Nephron (organoid): Measurements from ENCODE around the gene CARD11.

Experiments
- H3K27ac Mint-ChIP-seq, 3 experiments: 2 replicates each; pipeline ENCODE4 v1.8.0; 2020; ENCODE audit warnings: mixed read lengths in 3 of 3, mild to moderate bottlenecking in 2 of 3, moderate library complexity in 1 of 3
- H3K27me3 Mint-ChIP-seq: 2 replicates; pipeline ENCODE4 v1.8.0; 2021; ENCODE audit warnings: low read depth, mild to moderate bottlenecking, moderate library complexity, mixed read lengths
- H3K36me3 Mint-ChIP-seq: 2 replicates; pipeline ENCODE4 v1.8.0; 2020; ENCODE audit warnings: low read depth, mixed read lengths
- H3K4me1 Mint-ChIP-seq: 2 replicates; pipeline ENCODE4 v1.8.0; 2020; ENCODE audit warnings: mixed read lengths
- H3K4me3 Mint-ChIP-seq, 3 experiments: 2 replicates each; pipeline ENCODE4 v1.8.0; 2020; ENCODE audit warnings: mild to moderate bottlenecking in 3 of 3, mixed read lengths in 3 of 3, moderate library complexity in 2 of 3
- H3K9me3 Mint-ChIP-seq: 2 replicates; pipeline ENCODE4 v1.8.0; 2020; ENCODE audit warnings: mixed read lengths
- CTCF ChIP-seq, 3 experiments: fragments of 200-600 bp; sonication (generic); IDR thresholded peaks; one replicate each; pipeline ENCODE4 v1.5.0; 2021; ENCODE audit warnings: antibody characterized with exemption in 3 of 3; ENCODE audit not compliant: unreplicated experiment in 3 of 3

CARD11 gene

GRCh38 chr7:3068530-3068929 lies 24.9 kb upstream of the CARD11 start:
- H3K27ac Mint-ChIP-seq: peak overlapping the region in 1 of 3 experiments; percentile 1
- H3K9me3 Mint-ChIP-seq: peaks cover 12% of the 10 kb centered on the region
- TF ChIP-seq CTCF (IDR thresholded peaks at IDR 0.05; ENCODE audit: unreplicated experiment in 3 of 3): no peak
- no peaks in the 10 kb centered on the region for H3K36me3 Mint-ChIP-seq
- peaks cover 28% of the 10 kb centered on the region for H3K27me3 Mint-ChIP-seq
- peaks cover 13% of the 10 kb centered on the region for H3K4me1 Mint-ChIP-seq
- no peak overlapping the region for H3K4me3 Mint-ChIP-seq

GRCh38 chr7:3067606-3068380 lies 24.1 kb upstream of the CARD11 start:
- peaks cover 13% of the 10 kb centered on the region for H3K4me1 Mint-ChIP-seq
- peaks cover 12% of the 10 kb centered on the region for H3K9me3 Mint-ChIP-seq
- H3K27ac Mint-ChIP-seq: no peak overlapping the region
- H3K36me3 Mint-ChIP-seq: no peaks in the 10 kb centered on the region
- TF ChIP-seq CTCF (IDR thresholded peaks at IDR 0.05; ENCODE audit: unreplicated experiment in 3 of 3): no peak
- H3K27me3 Mint-ChIP-seq: peaks cover 32% of the 10 kb centered on the region
- no peak overlapping the region for H3K4me3 Mint-ChIP-seq

- TF ChIP-seq CTCF (IDR thresholded peaks at IDR 0.05; ENCODE audit: unreplicated experiment in 3 of 3): no peak
- Mint-ChIP-seq H3K4me1 (peaks cover 13% of the 10 kb centered on the region), H3K4me3 (no peak overlapping the region), H3K36me3 (no peaks in the 10 kb centered on the region), H3K27ac (no peak overlapping the region), H3K9me3 (peaks cover 12% of the 10 kb centered on the region), H3K27me3 (peaks cover 33% of the 10 kb centered on the region)
These were observed 23.5 kb upstream of the CARD11 start for GRCh38 chr7:3067193-3067592.

- peaks cover 29% of the 10 kb centered on the region for H3K27me3 Mint-ChIP-seq
- H3K27ac Mint-ChIP-seq: no peak overlapping the region
- no peak for TF ChIP-seq CTCF (IDR thresholded peaks at IDR 0.05; ENCODE audit: unreplicated experiment in 3 of 3)
- H3K4me3 Mint-ChIP-seq: no peak overlapping the region
- no peaks in the 10 kb centered on the region for H3K36me3 Mint-ChIP-seq
- H3K4me1 Mint-ChIP-seq: peaks cover 13% of the 10 kb centered on the region
- peaks cover 15% of the 10 kb centered on the region for H3K9me3 Mint-ChIP-seq
These were observed 22.8 kb upstream of the CARD11 start for GRCh38 chr7:3066506-3066905.

- peak in 2 of 3 experiments; percentile 24 to 27 for TF ChIP-seq CTCF (IDR thresholded peaks at IDR 0.05; ENCODE audit: unreplicated experiment in 3 of 3)
- peaks cover 12% of the 10 kb centered on the region for H3K9me3 Mint-ChIP-seq
- no peak overlapping the region for H3K27ac Mint-ChIP-seq
- H3K4me1 Mint-ChIP-seq: peaks cover 13% of the 10 kb centered on the region
- H3K36me3 Mint-ChIP-seq: no peaks in the 10 kb centered on the region
- H3K4me3 Mint-ChIP-seq: no peak overlapping the region
- H3K27me3 Mint-ChIP-seq: peaks cover 28% of the 10 kb centered on the region
These were observed 22.1 kb upstream of the CARD11 start for GRCh38 chr7:3065724-3066143.

- TF ChIP-seq CTCF (IDR thresholded peaks at IDR 0.05; ENCODE audit: unreplicated experiment in 3 of 3): no peak
- Mint-ChIP-seq H3K27me3 (peaks cover 35% of the 10 kb centered on the region), H3K4me3 (no peak overlapping the region), H3K4me1 (peaks cover 13% of the 10 kb centered on the region), H3K36me3 (no peaks in the 10 kb centered on the region), H3K9me3 (peaks cover 18% of the 10 kb centered on the region), H3K27ac (no peak overlapping the region)
These were observed 20.4 kb upstream of the CARD11 start for GRCh38 chr7:3064067-3064466.
